Breast epithelium (tissue), 3 donors: ENCODE data around the gene HAGHL.

Experiments
- CTCF ChIP-seq, 3 donors: fragments of 450-650 bp; IDR thresholded peaks; one replicate each; pipeline ENCODE4 v1.5.1; 2016 to 2017; ENCODE audit warnings: antibody characterized with exemption in 3 of 3, mild to moderate bottlenecking in 3 of 3, moderate library complexity in 3 of 3
- POLR2A ChIP-seq: fragments of 450-650 bp; IDR thresholded peaks from one replicate; pipeline ENCODE4 v1.6.1; 2016; ENCODE audit warnings: antibody characterized with exemption, mild to moderate bottlenecking, moderate library complexity
- POLR2AphosphoS5 ChIP-seq, 3 donors: sonication (generic); formaldehyde crosslinking; IDR thresholded peaks; one replicate each; pipeline ENCODE4 v1.6.1; 2017; ENCODE audit warnings: antibody characterized with exemption in 3 of 3

DNA sequence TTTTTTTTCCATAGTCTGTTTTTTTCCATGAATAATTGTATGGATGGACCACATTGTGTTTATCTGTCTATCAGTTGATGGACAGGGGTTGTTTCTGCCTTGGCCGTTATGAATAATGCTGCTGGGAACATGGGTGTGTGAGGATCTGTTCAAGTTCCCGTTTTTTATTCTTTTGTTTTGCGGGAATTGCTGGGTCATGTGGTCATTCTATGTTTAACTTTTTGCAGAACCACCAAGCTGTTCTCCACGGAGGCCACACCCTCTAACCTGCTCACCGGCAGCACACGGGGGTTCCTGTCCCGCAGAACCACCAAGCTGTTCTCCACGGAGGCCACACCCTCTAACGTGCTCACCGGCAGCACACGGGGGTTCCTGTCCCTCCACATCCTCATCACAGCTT is 27.8 kb downstream of the HAGHL start:
- TF ChIP-seq CTCF (IDR thresholded peaks at IDR 0.05) (no peak), POLR2A (no peak), POLR2AphosphoS5 (IDR thresholded peaks at IDR 0.05) (no peak)
